AG09309 (cell line): Measurements from ENCODE around the gene HTT.
"Not testable (repeated sequence)": the region's sequence is repeated elsewhere in the genome, so short reads cannot be mapped to it uniquely, and the experiment has no call there.

Source experiments
- DNase-seq: peaks from one replicate; pipeline ENCODE4 v3.0.0-alpha.2; 2010; ENCODE audit warnings: low read depth
- H3K4me3 ChIP-seq: 2 replicates; pipeline ENCODE4 v1.5.1; 2011; ENCODE audit warnings: mild to moderate bottlenecking, low read depth, low read length, moderate library complexity; ENCODE audit not compliant: control insufficient read depth
- CTCF ChIP-seq: IDR thresholded peaks from 2 replicates; pipeline ENCODE4 v1.5.1; 2011; ENCODE audit warnings: mild to moderate bottlenecking, low read depth, low read length, inconsistent platforms; ENCODE audit not compliant: insufficient read depth, control insufficient read depth; ENCODE audit errors: missing control alignments

The HTT gene

GRCh38 chr4:3135155-3136011, 60.9 kb downstream of the HTT start:
- H3K4me3 ChIP-seq: no peak overlapping the region
- TF ChIP-seq CTCF: no peak
- no peak for DNase-seq

- no peak overlapping the region for H3K4me3 ChIP-seq
- TF ChIP-seq CTCF: no peak
- DNase-seq: no peak
Observed at GRCh38 chr4:3136454-3136853, 62.0 kb downstream of the HTT start.

GRCh38 chr4:3137908-3138307, 63.4 kb downstream of the HTT start:
- TF ChIP-seq CTCF: no peak
- no peak overlapping the region for H3K4me3 ChIP-seq
- no peak for DNase-seq

GRCh38 chr4:3145234-3145924, 70.9 kb downstream of the HTT start:
- TF ChIP-seq CTCF: peak; percentile 22
- no peak overlapping the region for H3K4me3 ChIP-seq
- DNase-seq: no peak

- no peak for TF ChIP-seq CTCF
- DNase-seq: no peak
- H3K4me3 ChIP-seq: no peak overlapping the region
Observed at GRCh38 chr4:3148926-3149325, 74.4 kb downstream of the HTT start.

GRCh38 chr4:3151238-3151637, 76.8 kb downstream of the HTT start:
- not testable (repeated sequence) for DNase-seq, H3K4me3 ChIP-seq

- no peak overlapping the region for H3K4me3 ChIP-seq
- DNase-seq: no peak
- TF ChIP-seq CTCF: no peak
Observed at GRCh38 chr4:3157366-3157765, 82.9 kb downstream of the HTT start.
